Measurements from ENCODE around the gene MAP7. TPM values are rescaled to one million over a fixed set of nuclear protein-coding genes. Genes with fewer than 3 reads are reported as not detected.
"Not testable (repeated sequence)": the region's sequence is repeated elsewhere in the genome, so short reads cannot be mapped to it uniquely, and the experiment has no call there.

The MAP7 gene
- total RNA-seq, 1 experiment from 2014 or later: 0.24 TPM

DNA sequence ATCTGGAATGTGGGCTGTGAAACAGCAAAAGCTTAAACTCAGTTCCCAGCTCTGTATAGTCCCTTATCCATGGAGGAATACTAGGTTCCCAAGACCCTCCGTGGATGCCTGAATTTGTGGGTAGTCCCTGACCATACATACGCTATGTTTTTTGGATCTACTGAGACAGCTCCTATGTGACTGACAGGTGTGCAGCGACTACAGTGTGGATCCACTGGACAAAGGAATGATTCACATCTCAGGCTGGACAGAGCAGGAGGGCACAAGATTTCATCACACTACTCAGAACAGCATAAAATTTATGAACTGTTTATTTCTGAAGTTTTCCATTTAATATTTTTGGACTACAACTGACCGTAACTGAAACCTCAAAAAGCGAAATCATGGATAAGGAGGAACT lies 125.3 kb downstream of the MAP7 start:
- no peak for DNase-seq (ENCODE audit: low read depth)

DNA sequence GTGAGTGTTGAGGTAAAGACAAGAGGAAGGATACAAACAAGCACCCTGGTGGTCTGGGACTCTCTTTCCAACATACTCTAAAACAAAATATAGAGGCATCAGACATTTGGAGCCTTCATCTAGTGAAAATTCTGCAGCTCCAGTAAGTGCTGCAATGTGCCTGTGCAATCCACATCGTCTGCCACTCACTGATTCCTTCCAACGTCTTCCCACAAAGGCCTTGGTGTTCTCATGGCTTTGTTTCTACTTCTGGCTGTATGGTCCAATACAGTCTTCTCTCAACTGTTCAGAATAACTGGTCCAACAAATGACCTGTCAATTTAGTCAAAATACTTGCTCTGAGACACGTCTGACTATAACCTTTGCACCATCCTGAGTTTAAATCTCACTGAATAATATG lies 125.8 kb downstream of the MAP7 start:
- DNase-seq (ENCODE audit: low read depth): no peak

DNA sequence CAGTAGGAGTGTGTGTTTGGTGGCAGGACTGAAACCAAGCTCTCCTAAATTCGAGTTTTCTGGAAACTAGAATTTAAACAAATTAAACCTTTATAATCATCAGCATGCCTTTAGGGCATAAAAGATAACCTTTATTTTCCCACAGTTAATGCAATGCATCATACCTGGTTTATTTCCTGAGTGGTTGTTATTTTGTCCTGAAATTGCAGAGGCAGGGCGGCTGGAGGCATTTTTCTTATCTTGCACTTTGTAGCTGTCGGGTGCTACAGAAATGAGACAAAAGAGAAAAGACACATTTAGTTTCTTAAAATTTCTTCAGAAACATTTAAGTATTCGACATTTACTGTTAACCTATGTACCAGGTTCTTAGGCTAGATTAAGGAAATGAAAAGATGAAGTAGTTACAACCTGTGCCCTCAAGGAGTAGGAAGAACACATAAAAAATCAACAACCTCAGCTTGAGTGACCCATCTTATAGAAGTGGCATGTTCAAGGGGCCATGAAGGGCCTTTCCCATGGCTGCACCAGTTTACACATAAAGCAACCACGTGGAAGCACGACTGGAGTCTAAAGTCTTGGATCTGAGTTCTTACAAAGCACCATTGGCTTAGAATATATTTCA lies 128.6 kb downstream of the MAP7 start:
- DNase-seq (ENCODE audit: low read depth): no peak

DNA sequence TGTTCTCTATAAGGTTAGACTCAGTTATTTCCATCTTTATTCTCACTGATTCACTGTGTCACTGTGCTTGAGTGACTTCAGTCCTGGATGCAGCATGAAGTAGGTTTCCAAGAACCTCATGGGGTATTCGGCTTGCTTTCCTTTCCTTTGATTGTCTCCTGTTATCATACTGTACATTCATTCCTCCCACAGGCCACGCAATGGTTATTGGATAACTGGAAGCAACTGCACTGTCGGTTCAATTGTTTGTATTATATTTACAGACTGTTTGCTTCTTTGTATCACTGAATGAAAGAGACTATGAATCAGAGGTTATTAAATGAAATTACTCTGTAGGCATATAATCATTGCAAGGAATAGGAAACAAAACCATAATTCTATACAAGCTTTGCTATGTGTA lies 129.4 kb downstream of the MAP7 start:
- DNase-seq (ENCODE audit: low read depth): no peak

DNA sequence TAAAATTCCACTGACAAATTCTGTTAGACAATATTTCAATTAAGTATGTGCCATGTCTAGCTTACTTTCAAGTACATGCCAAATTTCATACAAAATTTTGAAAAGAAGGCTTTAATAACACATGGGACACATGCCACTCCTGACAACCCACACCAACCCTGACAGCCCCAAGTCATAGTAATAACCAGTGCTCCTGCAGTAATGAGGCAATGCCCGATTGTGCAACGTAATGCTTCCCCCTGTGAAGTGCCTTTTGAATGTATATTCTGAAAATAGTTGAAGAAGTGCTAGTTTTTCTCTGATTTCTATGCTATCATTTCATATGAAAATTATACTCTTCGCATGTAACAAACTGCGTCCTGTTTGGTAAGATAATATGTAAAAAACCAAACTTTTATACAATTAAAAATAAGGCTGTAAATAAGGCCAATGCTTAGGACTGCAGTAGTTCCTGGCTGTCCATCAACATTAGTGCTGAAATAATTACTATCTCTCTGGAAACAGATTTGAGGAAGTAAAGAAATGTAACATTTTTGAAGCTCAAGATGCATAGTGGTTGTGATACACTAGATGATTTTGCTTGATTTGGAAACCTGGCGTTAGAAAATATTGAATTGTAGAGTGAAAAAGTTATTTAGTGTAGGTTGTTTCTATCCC lies 134.7 kb downstream of the MAP7 start:
- DNase-seq (ENCODE audit: low read depth): no peak

DNA sequence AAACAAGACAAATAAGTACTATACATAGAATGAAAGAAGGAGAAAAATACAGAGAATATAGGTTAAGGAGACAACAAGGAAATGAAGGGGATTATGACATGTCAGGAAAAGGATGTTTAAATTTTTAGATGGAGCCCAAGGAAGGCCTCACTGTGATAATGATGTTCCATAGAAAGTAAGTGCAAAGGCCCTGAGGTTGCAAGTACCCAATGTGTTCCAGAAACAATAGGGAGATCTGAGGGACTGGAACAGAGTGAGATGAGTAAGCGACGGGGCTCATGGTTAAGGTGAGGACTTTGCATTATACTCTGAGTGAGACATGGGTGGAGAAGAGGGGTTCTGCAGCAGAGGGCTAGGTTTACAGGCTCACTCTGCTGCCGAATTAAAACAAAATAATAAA lies 137.8 kb downstream of the MAP7 start:
- no peak for DNase-seq (ENCODE audit: low read depth)

DNA sequence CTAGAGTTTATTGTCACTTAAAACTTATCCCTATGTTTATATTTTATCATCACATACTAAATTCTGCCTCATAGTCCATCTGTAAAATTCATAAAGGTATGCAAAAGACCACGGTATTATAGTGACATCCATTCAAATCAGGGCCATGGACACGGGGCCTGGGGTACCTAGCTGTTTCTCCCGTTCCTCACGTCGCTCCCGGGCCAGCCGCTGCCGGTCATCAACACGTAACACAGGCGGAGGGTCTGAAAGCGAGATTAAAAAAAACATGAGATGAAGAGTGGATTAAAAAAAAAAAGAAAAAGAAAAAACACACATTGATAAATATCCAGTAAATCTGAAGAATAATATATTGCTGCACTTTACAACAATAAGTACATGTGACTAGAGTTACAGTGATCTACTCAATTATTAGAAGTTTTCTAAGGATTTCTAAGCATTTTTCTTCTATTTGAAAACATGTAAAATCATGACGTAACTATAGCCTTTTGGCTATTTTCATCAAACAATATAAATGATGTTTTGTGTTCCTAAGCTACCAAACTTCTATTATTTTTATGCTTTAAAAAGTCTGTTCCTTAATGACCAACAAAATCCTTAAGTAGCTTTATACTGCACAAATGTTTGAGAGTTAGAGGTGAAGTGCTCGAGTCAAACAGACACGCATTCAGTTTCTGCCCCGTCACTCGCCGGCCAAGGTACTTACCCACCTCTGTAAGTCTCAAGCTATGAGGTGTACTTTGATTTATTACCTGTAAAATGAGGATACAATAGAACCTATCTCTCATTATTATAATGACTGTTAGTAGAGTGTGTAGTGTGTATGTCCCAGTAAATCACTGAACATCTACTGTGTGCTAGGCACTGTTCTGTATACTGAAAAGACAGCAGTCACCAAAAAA lies 138.5 kb downstream of the MAP7 start:
- DNase-seq (ENCODE audit: low read depth): no peak

DNA sequence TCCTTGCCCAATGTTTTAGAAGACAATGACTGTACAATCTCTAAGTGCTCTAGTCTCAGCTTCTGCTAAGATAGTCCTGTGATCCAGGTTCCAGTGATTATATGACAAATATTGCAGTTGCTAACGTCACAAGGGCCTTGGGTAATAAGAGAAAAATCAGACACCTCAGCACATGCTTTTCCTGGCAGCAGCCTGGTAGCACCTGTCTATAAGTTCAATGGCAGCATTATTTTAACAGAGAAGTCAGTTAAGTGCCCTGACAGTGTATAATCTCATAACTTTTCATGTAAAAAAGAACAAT lies 139.2 kb downstream of the MAP7 start:
- no peak for DNase-seq (ENCODE audit: low read depth)

DNA sequence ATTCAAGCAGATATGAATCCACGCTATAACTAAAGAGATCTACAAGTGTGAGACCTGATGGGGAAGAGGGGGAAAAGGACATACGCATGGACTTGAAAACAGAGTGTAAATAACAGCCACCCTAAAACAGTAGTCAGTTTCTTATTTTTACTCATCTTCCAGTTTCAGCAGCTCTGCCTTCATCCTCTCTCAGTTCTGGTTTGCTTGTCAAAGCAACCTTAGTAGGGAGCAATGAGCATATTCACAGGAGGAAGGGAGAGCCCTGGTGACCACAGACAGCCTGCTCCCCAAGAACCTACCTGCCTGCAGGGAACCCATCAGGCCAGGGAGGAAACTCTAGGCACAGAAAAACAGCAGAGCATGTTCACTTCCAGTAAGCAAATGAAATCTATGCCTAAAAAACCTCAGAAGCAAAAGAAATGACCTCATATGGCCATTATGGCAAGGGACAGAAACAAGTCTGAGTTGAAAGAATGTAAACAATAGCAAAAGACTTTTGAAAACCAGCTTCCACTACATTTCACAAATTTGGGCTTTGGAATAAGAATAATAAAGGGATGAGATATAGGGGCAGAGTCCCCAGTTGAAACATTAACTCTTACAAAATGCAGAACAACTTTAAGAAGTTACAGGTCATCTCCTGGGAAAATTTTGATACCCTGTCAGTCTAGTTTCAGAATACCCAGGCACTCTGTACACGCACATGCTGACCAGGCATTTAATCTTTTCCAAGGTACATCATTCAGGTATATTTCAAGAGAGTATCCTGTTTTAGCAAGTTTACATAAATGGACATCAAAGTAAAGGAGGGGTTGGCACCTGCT lies 139.8 kb downstream of the MAP7 start:
- no peak for DNase-seq (ENCODE audit: low read depth)

DNA sequence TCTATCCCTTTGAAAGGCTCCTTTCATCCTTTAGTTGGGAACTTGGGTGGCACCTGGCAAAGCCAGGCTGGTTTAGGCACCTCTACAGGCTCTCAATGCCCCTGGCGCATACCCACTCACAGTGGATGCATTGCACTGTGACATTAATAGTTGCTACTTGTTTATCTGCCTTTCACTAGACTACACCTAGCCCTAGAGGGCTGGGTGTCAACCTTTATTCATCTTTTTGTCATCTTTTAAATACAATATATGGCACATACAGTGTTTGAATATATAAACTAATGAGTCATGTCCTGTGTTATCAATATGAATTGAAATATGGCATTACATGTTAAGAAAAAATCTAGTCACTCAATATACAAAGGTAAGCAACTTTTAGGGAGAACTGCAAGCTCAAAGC lies 140.6 kb downstream of the MAP7 start:
- DNase-seq (ENCODE audit: low read depth): no peak

DNA sequence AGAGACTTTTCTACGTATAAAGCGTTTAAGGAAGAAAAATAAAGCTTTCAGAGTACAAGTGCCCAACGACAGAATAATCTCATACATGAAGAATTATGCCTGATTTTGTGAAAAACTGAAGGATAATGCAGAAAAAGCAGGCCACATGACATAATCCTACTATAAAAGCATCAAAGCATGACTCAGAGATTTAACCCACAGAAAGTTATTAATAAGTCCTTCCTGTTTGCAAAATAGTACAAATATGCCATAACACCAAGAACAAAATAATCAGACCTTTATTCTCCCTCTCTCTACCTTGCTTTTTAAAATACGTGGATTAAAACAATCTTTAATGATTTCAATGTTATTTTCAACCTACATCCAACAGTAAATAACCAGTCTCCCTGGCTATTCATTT lies 142.0 kb downstream of the MAP7 start:
- no peak for DNase-seq (ENCODE audit: low read depth)

DNA sequence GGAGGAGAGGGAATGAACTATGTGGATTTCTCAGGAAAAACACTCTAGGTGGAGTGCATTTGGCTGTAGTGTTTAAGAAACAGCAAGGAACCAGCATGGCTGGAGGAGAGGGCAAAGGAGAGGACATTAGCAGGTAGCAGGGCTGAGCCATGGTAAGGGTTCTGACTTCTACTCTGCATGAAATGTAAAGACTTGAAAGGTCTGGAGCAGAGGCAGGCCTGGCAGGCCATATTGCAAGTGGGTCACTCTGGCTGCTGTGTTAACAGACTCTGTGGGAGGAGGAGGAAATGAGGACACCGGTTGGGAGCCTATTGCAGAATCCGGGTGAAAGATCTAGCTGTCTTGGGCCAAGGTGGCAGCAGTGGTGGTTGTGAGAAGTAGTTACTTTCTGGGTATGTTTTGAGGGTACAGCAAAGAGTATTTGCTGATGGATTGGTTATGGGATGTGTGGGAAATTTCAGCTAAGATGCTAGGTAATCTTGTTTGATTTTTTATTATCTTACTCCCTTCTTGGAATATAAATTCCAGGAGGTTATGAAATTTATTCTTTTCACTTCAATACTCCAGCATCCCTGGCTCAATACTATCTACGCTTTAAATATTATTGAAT lies 144.7 kb downstream of the MAP7 start:
- no peak for DNase-seq (ENCODE audit: low read depth)

DNA sequence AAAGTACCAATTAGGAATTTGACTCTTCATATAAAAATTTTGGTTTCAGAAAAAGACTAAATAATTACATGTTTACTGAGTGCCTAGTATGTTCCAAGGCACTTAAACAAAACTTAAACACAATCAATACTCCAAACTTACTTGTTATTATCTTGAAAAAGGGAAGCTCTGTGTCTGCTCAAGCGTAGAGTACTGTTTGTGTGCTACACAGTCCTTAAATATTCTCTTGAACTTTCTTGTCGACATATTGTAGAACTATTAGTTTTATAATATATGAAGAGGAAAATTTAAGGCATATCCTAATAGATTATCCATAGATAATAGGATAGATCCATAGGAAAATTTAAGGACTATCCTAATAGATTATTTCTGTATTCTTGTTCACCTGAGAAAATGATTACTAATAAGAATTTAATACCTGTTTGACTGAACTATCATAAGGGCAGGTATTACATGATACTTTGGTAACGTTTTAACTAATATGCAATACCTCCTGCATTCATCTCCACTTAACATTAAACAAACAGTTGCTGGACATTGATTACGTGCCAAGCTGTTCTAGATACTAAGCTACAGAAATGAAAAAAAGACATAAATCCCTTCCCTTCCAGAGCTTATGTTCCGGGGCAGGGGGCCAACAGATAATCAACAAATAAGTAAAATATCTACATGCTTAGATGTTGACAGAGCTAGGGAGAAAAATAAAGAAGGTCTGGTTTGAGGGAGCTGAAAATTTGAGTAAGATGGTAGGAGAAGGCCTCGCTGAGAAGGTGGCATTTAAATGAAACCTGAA lies 145.4 kb downstream of the MAP7 start:
- no peak for DNase-seq (ENCODE audit: low read depth)

DNA sequence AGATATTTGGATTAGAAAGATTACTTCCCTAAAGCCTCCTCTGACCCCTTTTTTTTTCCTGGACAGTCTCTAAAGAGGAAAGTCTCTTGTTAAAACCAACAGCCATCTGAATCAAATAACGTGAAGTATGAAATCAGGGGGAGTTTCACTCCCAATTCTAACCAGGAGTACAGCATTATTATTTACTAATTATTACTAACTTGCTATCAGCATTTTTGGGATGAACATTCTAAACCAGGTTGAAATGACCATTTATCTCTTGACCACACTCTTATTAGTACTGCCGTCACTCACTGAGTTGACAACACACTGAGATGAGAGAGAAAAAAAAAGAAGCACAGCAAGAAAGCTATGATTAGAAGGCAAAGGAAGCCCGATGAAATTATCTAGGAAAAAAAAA lies 146.2 kb downstream of the MAP7 start:
- no peak for DNase-seq (ENCODE audit: low read depth)

DNA sequence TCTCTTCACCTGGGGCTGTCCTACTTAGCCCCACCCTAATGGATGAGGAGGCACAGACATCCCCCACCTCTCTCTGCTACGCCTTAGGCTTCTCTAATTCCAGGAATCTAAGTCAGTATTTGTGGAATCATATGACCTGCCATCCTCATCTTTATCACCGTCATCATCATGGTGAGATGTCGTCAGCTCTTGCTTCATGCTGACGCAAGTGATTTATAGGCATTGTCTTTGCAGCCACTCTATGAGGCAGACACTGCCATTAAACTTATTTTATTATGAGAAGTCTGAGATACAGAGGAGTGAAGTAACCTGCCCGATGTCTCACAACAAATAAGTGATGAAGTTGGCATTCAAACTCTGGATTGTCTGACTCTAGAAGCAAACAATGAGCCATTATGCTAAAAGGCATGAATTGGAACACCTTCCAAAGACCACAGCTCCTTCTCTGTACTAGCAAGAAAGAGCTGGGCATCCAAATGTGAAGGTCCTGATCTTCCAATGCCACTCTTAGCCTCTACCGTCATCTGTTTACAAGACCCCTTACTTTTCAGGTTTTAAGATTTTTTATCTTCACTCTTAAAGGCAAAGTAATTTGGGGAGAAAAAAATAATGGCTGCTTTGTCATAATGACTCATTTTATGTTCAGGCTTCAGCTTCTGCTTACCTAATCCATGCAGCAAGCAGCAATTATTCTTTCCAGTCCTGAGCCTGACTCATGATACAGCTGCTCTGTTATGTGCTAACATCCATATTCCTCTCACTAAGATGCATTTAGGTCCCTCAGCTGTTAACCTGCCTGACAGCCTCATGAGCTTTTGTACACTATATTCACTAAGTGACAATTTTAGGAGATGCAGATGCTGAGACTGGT lies 146.9 kb downstream of the MAP7 start:
- peak; percentile 76 for DNase-seq (ENCODE audit: low read depth)

DNA sequence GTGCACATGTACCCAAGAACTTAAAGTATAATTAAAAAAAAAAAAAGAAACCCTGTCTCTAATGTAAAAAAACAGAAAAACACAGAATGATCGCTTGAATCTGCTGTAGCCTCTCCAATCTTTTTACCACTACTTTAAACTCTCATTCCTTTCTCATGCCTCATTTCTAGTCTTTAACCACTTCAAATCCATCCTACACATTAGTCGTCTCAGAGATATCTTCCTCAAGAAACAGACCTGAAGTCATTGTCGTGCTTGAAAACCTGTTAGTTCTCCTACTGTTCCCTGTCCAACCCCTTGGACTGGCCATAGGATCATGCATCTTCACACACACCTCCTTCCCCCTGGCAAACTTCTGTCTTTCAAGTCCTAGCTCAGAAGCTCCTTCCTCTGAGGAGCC lies 148.5 kb downstream of the MAP7 start:
- peak; percentile 3 for DNase-seq (ENCODE audit: low read depth)

DNA sequence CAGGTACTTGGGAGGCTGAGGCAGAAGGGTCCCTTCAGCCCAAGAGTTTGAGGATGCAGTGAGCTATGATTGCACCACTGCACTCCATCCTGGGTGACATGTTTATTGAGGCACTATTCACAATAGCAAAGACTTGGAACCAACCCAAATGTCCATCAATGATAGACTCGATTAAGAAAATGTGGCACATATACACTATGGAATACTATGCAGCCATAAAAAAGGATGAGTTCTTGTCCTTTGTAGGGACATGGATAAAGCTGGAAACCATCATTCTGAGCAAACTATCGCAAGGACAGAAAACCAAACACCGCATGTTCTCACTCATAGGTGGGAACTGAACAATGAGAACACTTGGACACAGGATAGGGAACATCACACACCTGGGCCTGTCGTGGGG lies 149.0 kb downstream of the MAP7 start:
- DNase-seq (ENCODE audit: low read depth): not testable (repeated sequence)

DNA sequence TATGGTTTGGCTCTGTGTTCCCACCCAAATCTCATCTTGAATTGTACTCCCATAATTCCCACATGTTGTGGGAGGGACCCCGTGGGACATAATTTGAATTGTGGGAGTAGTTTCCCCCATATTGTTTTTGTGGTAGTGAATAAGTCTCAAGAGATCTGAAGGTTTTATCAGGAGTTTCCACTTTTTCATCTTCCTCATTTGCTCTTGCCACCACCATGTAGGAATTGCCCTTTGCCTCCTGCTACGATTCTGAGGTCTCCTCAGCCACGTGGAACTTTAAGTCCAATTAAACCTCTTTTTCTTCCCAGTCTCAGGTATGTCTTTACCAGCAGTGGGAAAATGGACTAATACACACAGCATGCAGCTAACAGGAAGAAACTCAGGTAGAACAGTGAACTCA lies 151.8 kb downstream of the MAP7 start:
- no peak for DNase-seq (ENCODE audit: low read depth)

DNA sequence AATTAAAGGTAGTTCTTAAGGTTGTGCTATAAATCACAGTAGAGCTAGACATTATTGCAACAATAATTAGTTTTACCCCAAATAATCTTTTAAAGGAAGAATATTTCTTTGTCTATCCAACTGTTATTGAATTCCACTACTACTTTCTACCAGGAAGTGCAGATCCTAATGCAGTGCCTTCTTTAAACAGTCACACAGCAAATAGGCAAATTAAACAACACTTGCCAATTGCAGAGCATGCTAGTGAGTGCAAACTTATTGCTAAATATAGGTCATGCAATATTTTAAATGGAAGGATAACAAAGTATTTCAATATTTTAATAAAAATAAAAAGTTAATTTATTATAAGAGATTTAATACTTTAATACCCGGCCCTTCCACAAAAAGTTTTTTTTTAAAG lies 153.3 kb downstream of the MAP7 start:
- no peak for DNase-seq (ENCODE audit: low read depth)

DNA sequence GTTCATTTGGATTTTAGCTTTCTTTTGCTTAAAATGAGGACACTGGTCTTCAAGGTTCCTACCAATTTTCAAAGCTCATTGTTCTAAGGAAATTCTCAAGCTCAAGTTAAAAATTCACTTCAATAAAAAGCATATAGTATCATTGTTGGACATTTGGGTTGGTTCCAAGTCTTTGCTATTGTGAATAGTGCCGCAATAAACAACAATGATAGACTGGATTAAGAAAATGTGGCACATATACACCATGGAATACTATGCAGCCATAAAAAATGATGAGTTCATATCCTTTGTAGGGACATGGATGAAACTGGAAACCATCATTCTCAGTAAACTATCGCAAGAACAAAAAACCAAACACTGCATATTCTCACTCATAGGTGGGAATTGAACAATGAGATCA lies 159.3 kb downstream of the MAP7 start:
- not testable (repeated sequence) for DNase-seq (ENCODE audit: low read depth)
